IMR-90 (cell line): ENCODE measurements around the gene MGME1.

ENCODE experiments used
- BHLHE40 ChIP-seq: fragments of 150-350 bp; IDR thresholded peaks from 2 replicates; pipeline ENCODE4 v1.6.1; 2016; ENCODE audit warnings: mild to moderate bottlenecking, low read depth, low read length
- CEBPB ChIP-seq: IDR thresholded peaks from 2 replicates; pipeline ENCODE4 v1.6.1; 2012; ENCODE audit warnings: low read depth, low read length, improper control_type of control experiment
- CHD1 ChIP-seq: IDR thresholded peaks from 2 replicates; pipeline ENCODE4 v1.6.1; 2012; ENCODE audit warnings: low read depth, low read length, improper control_type of control experiment
- CTCF ChIP-seq: conservative IDR thresholded peaks from 2 replicates; pipeline ENCODE4 v1.5.1; 2012; ENCODE audit warnings: mild to moderate bottlenecking, low read depth, low read length, improper control_type of control experiment
- ELK1 ChIP-seq: fragments of 150-350 bp; IDR thresholded peaks from 2 replicates; pipeline ENCODE4 v1.6.1; 2016; ENCODE audit warnings: low read depth, mild to moderate bottlenecking, low read length, moderate library complexity, borderline replicate concordance
- FOS ChIP-seq: fragments of 150-350 bp; IDR thresholded peaks from 2 replicates; pipeline ENCODE4 v1.6.1; 2016; ENCODE audit warnings: low read depth, low read length
- MAFK ChIP-seq: IDR thresholded peaks from 2 replicates; pipeline ENCODE4 v1.6.1; 2012; ENCODE audit warnings: low read depth, low read length, improper control_type of control experiment
- POLR2A ChIP-seq: IDR thresholded peaks from 2 replicates; pipeline ENCODE4 v1.6.1; 2012; ENCODE audit warnings: mild to moderate bottlenecking, low read depth, low read length
- RAD21 ChIP-seq: IDR thresholded peaks from 2 replicates; pipeline ENCODE4 v1.6.1; 2012; ENCODE audit warnings: low read length, improper control_type of control experiment
- RCOR1 ChIP-seq: IDR thresholded peaks from 2 replicates; pipeline ENCODE4 v1.6.1; 2012; ENCODE audit warnings: mild to moderate bottlenecking, low read length, improper control_type of control experiment; ENCODE audit not compliant: insufficient replicate concordance
- RFX5 ChIP-seq: IDR thresholded peaks from 2 replicates; pipeline ENCODE4 v1.8.0; 2012; ENCODE audit warnings: low read depth, mild to moderate bottlenecking, low read length, moderate library complexity
- SMC3 ChIP-seq: fragments of 150-350 bp; IDR thresholded peaks from 2 replicates; pipeline ENCODE4 v1.6.1; 2016; ENCODE audit warnings: low read depth, mild to moderate bottlenecking, antibody characterized with exemption, low read length, moderate library complexity
- USF2 ChIP-seq: fragments of 150-350 bp; IDR thresholded peaks from 2 replicates; pipeline ENCODE4 v1.6.1; 2017; ENCODE audit warnings: mild to moderate bottlenecking, antibody characterized with exemption, low read length, low read depth

GRCh38 chr20:17948442-17948841 lies 20.4 kb upstream of the MGME1 start:
- TF ChIP-seq CTCF (no peak), POLR2A (no peak), RCOR1 (no peak), RAD21 (no peak), USF2 (no peak), RFX5 (no peak), MAFK (no peak), FOS (no peak), SMC3 (no peak), BHLHE40 (no peak), CEBPB (no peak), CHD1 (no peak), ELK1 (no peak)
